GM12873 (cell line): ENCODE data around the gene DCLK2.

Experiments used
- CTCF ChIP-seq: IDR thresholded peaks from 2 replicates; pipeline ENCODE4 v1.5.1; 2012; ENCODE audit warnings: low read depth, mild to moderate bottlenecking, moderate library complexity, low read length, control low read depth; ENCODE audit not compliant: insufficient read depth; ENCODE audit errors: missing control alignments

DCLK2 gene

GRCh38 chr4:150252741-150253140, 174.5 kb downstream of the DCLK2 start:
- TF ChIP-seq CTCF, result no peak

GRCh38 chr4:150253416-150253815, 175.2 kb downstream of the DCLK2 start:
- no peak for TF ChIP-seq CTCF

GRCh38 chr4:150253965-150254630, 175.9 kb downstream of the DCLK2 start:
- no peak for TF ChIP-seq CTCF

DNA sequence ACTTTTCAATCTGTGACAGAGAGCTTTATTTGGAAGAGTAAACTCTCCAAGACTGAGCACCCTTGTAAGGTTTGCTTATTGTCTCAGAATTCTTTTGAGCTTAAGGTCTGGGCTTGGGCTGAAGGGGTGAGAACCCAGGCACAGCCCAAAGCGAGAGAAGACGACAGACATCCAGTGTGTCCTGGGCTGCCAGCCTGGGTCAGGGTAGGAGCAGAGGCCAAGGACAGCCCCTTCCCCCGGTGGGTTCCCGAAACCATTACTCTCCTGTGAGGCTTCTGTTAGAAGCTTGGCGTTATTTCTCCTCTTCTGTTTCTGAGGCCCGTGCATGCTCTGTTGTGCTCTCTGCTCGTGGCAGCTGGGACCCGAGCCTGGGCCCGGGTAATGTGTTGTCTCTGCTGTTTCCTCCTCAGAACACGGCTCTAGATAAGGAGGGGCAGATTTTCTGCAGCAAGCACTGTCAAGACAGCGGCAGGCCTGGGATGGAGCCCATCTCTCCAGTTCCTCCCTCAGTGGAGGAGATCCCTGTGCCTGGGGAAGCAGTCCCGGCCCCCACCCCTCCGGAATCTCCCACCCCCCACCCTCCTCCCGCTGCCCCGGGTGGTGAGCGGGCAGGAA, 177.5 kb downstream of the DCLK2 start:
- TF ChIP-seq CTCF, result no peak

- TF ChIP-seq CTCF, result no peak
These were observed 178.0 kb downstream of the DCLK2 start for GRCh38 chr4:150256225-150256620.

GRCh38 chr4:150256841-150257730, 178.8 kb downstream of the DCLK2 start:
- no peak for TF ChIP-seq CTCF

- no peak for TF ChIP-seq CTCF
These were observed 180.3 kb downstream of the DCLK2 start for GRCh38 chr4:150258569-150258968.
